HepG2 (cell line): ENCODE data around the gene SCYL1. TPM values are rescaled to one million over a fixed set of nuclear protein-coding genes. Genes with fewer than 3 reads are reported as not detected.
A peak's percentile ranks its signal among the peaks of the same experiment; 100 is the strongest.

Source experiments
- ARHGAP35 ChIP-seq: sonication (generic); formaldehyde crosslinking; IDR thresholded peaks from 2 replicates; pipeline ENCODE4 v1.9.0; 2022; ENCODE audit warnings: mild to moderate bottlenecking, inconsistent platforms, moderate library complexity, missing genetic modification reagents, borderline replicate concordance
- CBX5 ChIP-seq: sonication (generic); formaldehyde crosslinking; IDR thresholded peaks from 2 replicates; pipeline ENCODE4 v1.4.0; 2020; ENCODE audit warnings: missing genetic modification reagents, borderline replicate concordance
- FOSL2 ChIP-seq: sonication (generic); formaldehyde crosslinking; IDR thresholded peaks from 2 replicates; pipeline ENCODE4 v1.4.0; 2020; ENCODE audit warnings: missing genetic modification reagents
- FOXM1 ChIP-seq: sonication (generic); formaldehyde crosslinking; IDR thresholded peaks from 2 replicates; pipeline ENCODE4 v1.5.0; 2020; ENCODE audit warnings: missing genetic modification reagents
- FOXO1 ChIP-seq: sonication (generic); formaldehyde crosslinking; IDR thresholded peaks from 2 replicates; pipeline ENCODE4 v1.4.0; 2020; ENCODE audit warnings: missing genetic modification reagents
- HDAC1 ChIP-seq: sonication (generic); formaldehyde crosslinking; IDR thresholded peaks from 2 replicates; pipeline ENCODE4 v1.5.1; 2020; ENCODE audit warnings: mild to moderate bottlenecking, missing genetic modification reagents
- HNRNPL ChIP-seq: fragments of 200-400 bp; formaldehyde crosslinking; IDR thresholded peaks from 2 replicates; pipeline ENCODE4 v1.6.1; 2017; ENCODE audit warnings: mild to moderate bottlenecking, low read depth, low read length
- JUND ChIP-seq: sonication (generic); formaldehyde crosslinking; IDR thresholded peaks from 2 replicates; pipeline ENCODE4 v1.8.0; 2022; ENCODE audit warnings: mild to moderate bottlenecking, missing genetic modification reagents
- KDM4B ChIP-seq: sonication (generic); formaldehyde crosslinking; IDR thresholded peaks from 2 replicates; pipeline ENCODE4 v1.4.0; 2020; ENCODE audit warnings: missing genetic modification reagents
- KLF11 ChIP-seq: IDR thresholded peaks from 2 replicates; pipeline ENCODE4 v1.6.1; 2016; ENCODE audit warnings: missing compliant biosample characterization
- MEIS1 ChIP-seq: sonication (generic); formaldehyde crosslinking; IDR thresholded peaks from 2 replicates; pipeline ENCODE4 v1.9.0; 2021; ENCODE audit warnings: mild to moderate bottlenecking, missing genetic modification reagents, moderate library complexity, borderline replicate concordance
- SAP130 ChIP-seq: IDR thresholded peaks from 2 replicates; pipeline ENCODE4 v1.6.1; 2016; ENCODE audit warnings: low read depth
- SP4 ChIP-seq: sonication (generic); formaldehyde crosslinking; IDR thresholded peaks from 2 replicates; pipeline ENCODE4 v1.8.1; 2023; ENCODE audit warnings: mild to moderate bottlenecking, missing genetic modification reagents
- TBX2 ChIP-seq: sonication (generic); formaldehyde crosslinking; IDR thresholded peaks from 2 replicates; pipeline ENCODE4 v1.5.0; 2020; ENCODE audit warnings: missing genetic modification reagents, mild to moderate bottlenecking, borderline replicate concordance
- ZFX ChIP-seq: sonication (generic); formaldehyde crosslinking; IDR thresholded peaks from 2 replicates; pipeline ENCODE4 v1.4.0; 2020; ENCODE audit warnings: mild to moderate bottlenecking, low read depth, missing genetic modification reagents, moderate library complexity
- ZFY ChIP-seq: sonication (generic); formaldehyde crosslinking; IDR thresholded peaks from 2 replicates; pipeline ENCODE4 v1.4.0; 2020; ENCODE audit warnings: missing genetic modification reagents
- ZNF343 ChIP-seq: sonication (generic); formaldehyde crosslinking; IDR thresholded peaks from 2 replicates; pipeline ENCODE4 v1.4.0; 2020; ENCODE audit warnings: mild to moderate bottlenecking, missing genetic modification reagents
- ZNF598 ChIP-seq: sonication (generic); formaldehyde crosslinking; IDR thresholded peaks from 2 replicates; pipeline ENCODE4 v1.5.1; 2020; ENCODE audit warnings: mild to moderate bottlenecking, missing genetic modification reagents, borderline replicate concordance
- polyA plus RNA-seq, 8 experiments: library from polyadenylated mRNA; depleted of rRNA in 3 of 8; stranded (reverse) in 7 of 8; unstranded in 1 of 8; fragments of >200 nt; fragmentation: Illumina TruSeq in 4 of 8; extraction: Trizol in 4 of 8; gene quantifications; 2 replicates each; pipeline versions ENCODE4 v1.2.1 to v1.2.3, GENCODE V29; 2011 to 2016; ENCODE audit warnings: low read depth in 4 of 8, missing spikeins in 1 of 8, mixed read lengths in 1 of 8; ENCODE audit not compliant: insufficient read depth in 1 of 8
- total RNA-seq, 5 experiments: library from RNA; depleted of rRNA; stranded (reverse); fragments of >200 nt; fragmentation: Illumina TruSeq; extraction: Trizol; gene quantifications; 2 replicates each; pipeline ENCODE4 v1.2.3, GENCODE V29; 2016; ENCODE audit warnings: low read depth in 1 of 5
- TF ChIP-seq, protein P1 (sequence below): sonication (generic); formaldehyde crosslinking; IDR thresholded peaks from 2 replicates; pipeline ENCODE4 v1.4.0; 2020; ENCODE audit warnings: missing genetic modification reagents
- TF ChIP-seq, protein P2 (sequence below): sonication (generic); formaldehyde crosslinking; IDR thresholded peaks from 2 replicates; pipeline ENCODE4 v1.4.0; 2020; ENCODE audit warnings: missing genetic modification reagents
- TF ChIP-seq, protein P3 (sequence below): sonication (generic); formaldehyde crosslinking; conservative IDR thresholded peaks from 2 replicates; pipeline ENCODE4 v1.4.0; 2020; ENCODE audit warnings: mild to moderate bottlenecking, missing genetic modification reagents, moderate library complexity

The SCYL1 gene
- total and polyA plus RNA-seq, 2 of the 13 experiments (the other 11 are each of a cell fraction or from before 2014, with no cell fraction given) = 65.9 to 103 TPM

DNA sequence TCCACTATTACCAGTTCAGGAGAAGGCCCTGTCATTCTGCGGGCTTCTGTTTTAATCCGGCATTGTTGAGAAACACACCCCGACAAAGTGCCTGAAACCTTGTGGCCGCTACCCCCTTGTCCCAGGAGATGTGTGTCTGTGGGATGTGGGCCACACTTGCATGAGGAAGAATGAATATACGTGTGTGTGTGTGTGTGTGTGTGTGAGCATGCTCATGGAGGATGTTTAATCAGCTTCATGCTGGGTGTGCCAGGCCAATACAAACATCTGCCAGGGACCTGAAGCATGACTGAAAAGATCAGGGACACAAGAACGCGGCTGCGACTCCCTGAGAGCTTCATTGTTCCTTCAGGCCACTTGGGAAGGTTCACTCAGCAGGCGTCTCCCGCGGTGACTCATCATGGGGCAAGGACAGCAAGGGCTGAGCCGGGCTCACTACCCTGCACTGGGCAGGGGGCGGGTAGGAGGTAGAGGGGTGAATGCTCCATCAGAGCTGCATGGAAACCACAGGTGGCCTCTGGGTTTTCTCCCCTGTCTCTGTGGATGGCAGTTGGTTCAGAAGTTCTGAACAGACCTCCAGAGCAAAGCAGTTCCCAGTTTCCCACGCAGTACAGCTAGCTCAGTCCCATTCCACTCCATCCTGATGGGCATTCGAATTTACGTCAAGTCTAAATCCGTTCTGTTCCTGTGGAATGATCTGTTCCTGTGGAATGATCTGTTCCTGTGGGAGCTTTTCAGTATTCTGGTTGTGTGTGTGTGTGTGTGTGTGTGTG is 33.1 kb upstream of the SCYL1 start (continued):
- no peak for TF ChIP-seq ARHGAP35 (CRISPR knock-in tag)
- TF ChIP-seq SP4 (CRISPR knock-in tag) = no peak
- peak; percentile 84 for TF ChIP-seq JUND (CRISPR knock-in tag)
- no peak for TF ChIP-seq KLF11
- 0 out of 2 replicates have a peak, but pooled peaks have one; percentile 7 for TF ChIP-seq ZNF598 (CRISPR knock-in tag)
- 0 out of 2 replicates have a peak, but pooled peaks have one; percentile 14 for TF ChIP-seq HDAC1 (CRISPR knock-in tag)
- TF ChIP-seq HNRNPL = 0 out of 2 replicates have a peak, but pooled peaks have one; percentile 43
- TF ChIP-seq ZFX = peak; percentile 62
- peak; percentile 95 for TF ChIP-seq FOSL2 (CRISPR knock-in tag)
- 0 out of 2 replicates have a peak, but pooled peaks have one; percentile 44 for TF ChIP-seq ZNF343 (CRISPR knock-in tag)
- TF ChIP-seq ZFY (CRISPR knock-in tag) = 0 out of 2 replicates have a peak, but pooled peaks have one; percentile 26
- TF ChIP-seq MEIS1 (CRISPR knock-in tag) = 0 out of 2 replicates have a peak, but pooled peaks have one; percentile 26
- TF ChIP-seq, protein P1, sequence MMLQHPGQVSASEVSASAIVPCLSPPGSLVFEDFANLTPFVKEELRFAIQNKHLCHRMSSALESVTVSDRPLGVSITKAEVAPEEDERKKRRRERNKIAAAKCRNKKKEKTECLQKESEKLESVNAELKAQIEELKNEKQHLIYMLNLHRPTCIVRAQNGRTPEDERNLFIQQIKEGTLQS (CRISPR knock-in tag) = peak; percentile 73; the same call in 1 of the 2 replicates
- no peak for TF ChIP-seq FOXO1 (CRISPR knock-in tag)
- peak; percentile 47; the same call in 1 of the 2 replicates for TF ChIP-seq SAP130
- TF ChIP-seq, protein P2, sequence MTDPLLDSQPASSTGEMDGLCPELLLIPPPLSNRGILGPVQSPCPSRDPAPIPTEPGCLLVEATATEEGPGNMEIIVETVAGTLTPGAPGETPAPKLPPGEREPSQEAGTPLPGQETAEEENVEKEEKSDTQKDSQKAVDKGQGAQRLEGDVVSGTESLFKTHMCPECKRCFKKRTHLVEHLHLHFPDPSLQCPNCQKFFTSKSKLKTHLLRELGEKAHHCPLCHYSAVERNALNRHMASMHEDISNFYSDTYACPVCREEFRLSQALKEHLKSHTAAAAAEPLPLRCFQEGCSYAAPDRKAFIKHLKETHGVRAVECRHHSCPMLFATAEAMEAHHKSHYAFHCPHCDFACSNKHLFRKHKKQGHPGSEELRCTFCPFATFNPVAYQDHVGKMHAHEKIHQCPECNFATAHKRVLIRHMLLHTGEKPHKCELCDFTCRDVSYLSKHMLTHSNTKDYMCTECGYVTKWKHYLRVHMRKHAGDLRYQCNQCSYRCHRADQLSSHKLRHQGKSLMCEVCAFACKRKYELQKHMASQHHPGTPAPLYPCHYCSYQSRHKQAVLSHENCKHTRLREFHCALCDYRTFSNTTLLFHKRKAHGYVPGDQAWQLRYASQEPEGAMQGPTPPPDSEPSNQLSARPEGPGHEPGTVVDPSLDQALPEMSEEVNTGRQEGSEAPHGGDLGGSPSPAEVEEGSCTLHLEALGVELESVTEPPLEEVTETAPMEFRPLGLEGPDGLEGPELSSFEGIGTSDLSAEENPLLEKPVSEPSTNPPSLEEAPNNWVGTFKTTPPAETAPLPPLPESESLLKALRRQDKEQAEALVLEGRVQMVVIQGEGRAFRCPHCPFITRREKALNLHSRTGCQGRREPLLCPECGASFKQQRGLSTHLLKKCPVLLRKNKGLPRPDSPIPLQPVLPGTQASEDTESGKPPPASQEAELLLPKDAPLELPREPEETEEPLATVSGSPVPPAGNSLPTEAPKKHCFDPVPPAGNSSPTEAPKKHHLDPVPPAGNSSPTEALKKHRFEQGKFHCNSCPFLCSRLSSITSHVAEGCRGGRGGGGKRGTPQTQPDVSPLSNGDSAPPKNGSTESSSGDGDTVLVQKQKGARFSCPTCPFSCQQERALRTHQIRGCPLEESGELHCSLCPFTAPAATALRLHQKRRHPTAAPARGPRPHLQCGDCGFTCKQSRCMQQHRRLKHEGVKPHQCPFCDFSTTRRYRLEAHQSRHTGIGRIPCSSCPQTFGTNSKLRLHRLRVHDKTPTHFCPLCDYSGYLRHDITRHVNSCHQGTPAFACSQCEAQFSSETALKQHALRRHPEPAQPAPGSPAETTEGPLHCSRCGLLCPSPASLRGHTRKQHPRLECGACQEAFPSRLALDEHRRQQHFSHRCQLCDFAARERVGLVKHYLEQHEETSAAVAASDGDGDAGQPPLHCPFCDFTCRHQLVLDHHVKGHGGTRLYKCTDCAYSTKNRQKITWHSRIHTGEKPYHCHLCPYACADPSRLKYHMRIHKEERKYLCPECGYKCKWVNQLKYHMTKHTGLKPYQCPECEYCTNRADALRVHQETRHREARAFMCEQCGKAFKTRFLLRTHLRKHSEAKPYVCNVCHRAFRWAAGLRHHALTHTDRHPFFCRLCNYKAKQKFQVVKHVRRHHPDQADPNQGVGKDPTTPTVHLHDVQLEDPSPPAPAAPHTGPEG = no peak
- TF ChIP-seq, protein P3, sequence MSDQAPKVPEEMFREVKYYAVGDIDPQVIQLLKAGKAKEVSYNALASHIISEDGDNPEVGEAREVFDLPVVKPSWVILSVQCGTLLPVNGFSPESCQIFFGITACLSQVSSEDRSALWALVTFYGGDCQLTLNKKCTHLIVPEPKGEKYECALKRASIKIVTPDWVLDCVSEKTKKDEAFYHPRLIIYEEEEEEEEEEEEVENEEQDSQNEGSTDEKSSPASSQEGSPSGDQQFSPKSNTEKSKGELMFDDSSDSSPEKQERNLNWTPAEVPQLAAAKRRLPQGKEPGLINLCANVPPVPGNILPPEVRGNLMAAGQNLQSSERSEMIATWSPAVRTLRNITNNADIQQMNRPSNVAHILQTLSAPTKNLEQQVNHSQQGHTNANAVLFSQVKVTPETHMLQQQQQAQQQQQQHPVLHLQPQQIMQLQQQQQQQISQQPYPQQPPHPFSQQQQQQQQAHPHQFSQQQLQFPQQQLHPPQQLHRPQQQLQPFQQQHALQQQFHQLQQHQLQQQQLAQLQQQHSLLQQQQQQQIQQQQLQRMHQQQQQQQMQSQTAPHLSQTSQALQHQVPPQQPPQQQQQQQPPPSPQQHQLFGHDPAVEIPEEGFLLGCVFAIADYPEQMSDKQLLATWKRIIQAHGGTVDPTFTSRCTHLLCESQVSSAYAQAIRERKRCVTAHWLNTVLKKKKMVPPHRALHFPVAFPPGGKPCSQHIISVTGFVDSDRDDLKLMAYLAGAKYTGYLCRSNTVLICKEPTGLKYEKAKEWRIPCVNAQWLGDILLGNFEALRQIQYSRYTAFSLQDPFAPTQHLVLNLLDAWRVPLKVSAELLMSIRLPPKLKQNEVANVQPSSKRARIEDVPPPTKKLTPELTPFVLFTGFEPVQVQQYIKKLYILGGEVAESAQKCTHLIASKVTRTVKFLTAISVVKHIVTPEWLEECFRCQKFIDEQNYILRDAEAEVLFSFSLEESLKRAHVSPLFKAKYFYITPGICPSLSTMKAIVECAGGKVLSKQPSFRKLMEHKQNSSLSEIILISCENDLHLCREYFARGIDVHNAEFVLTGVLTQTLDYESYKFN = peak; percentile 20; the same call in 1 of the 2 replicates
- peak; percentile 31; the same call in 1 of the 2 replicates for TF ChIP-seq CBX5 (CRISPR knock-in tag)
- no peak for TF ChIP-seq KDM4B (CRISPR knock-in tag)
- peak; percentile 20; the same call in 1 of the 2 replicates for TF ChIP-seq TBX2 (CRISPR knock-in tag)
- no peak for TF ChIP-seq FOXM1 (CRISPR knock-in tag)
